NB4 (cell line): ENCODE data around the gene RWDD1.

Source experiments
- CTCF ChIP-seq: IDR thresholded peaks from one replicate; pipeline ENCODE4 v1.5.1; 2012; ENCODE audit warnings: low read depth, low read length
- MYC ChIP-seq: IDR thresholded peaks from 2 replicates; pipeline ENCODE4 v1.6.1; 2011; ENCODE audit warnings: low read depth, low read length
- POLR2A ChIP-seq: IDR thresholded peaks from 2 replicates; pipeline ENCODE4 v1.6.1; 2011; ENCODE audit warnings: mild to moderate bottlenecking; ENCODE audit not compliant: insufficient read length; ENCODE audit errors: extremely low read depth
- TF ChIP-seq, protein P1 (sequence below): IDR thresholded peaks from 2 replicates; pipeline ENCODE4 v1.6.1; 2011; ENCODE audit warnings: low read depth, low read length

GRCh38 chr6:116553451-116553850, 17.9 kb upstream of the RWDD1 start, which contains the start of gene CALHM4:
- TF ChIP-seq CTCF (no peak), POLR2A (no peak), MYC (no peak)
- TF ChIP-seq, protein P1, sequence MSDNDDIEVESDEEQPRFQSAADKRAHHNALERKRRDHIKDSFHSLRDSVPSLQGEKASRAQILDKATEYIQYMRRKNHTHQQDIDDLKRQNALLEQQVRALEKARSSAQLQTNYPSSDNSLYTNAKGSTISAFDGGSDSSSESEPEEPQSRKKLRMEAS, result no peak
